Sigmoid colon (tissue), 4 donors: ENCODE data around the gene MB.

Experiments
- POLR2AphosphoS5 ChIP-seq, 4 donors: sonication (generic); formaldehyde crosslinking; IDR thresholded peaks; one replicate each; pipeline ENCODE4 v1.6.1; 2017; ENCODE audit warnings: antibody characterized with exemption in 4 of 4
- TF ChIP-seq, protein P1 (sequence below), 4 experiments: fragments of 450-650 bp in 3 of 4; fragments of 200-600 bp in 1 of 4; IDR thresholded peaks; one replicate each; pipeline ENCODE4 v1.5.1; 2016 to 2019; ENCODE audit warnings: antibody characterized with exemption in 4 of 4, mild to moderate bottlenecking in 3 of 4, moderate library complexity in 2 of 4

GRCh38 chr22:35656284-35656752, 39.2 kb upstream of the MB start:
- TF ChIP-seq, protein P1, sequence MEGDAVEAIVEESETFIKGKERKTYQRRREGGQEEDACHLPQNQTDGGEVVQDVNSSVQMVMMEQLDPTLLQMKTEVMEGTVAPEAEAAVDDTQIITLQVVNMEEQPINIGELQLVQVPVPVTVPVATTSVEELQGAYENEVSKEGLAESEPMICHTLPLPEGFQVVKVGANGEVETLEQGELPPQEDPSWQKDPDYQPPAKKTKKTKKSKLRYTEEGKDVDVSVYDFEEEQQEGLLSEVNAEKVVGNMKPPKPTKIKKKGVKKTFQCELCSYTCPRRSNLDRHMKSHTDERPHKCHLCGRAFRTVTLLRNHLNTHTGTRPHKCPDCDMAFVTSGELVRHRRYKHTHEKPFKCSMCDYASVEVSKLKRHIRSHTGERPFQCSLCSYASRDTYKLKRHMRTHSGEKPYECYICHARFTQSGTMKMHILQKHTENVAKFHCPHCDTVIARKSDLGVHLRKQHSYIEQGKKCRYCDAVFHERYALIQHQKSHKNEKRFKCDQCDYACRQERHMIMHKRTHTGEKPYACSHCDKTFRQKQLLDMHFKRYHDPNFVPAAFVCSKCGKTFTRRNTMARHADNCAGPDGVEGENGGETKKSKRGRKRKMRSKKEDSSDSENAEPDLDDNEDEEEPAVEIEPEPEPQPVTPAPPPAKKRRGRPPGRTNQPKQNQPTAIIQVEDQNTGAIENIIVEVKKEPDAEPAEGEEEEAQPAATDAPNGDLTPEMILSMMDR (IDR thresholded peaks at IDR 0.05): no peak
- TF ChIP-seq POLR2AphosphoS5 (IDR thresholded peaks at IDR 0.05): no peak
